ENCODE data around the gene AOC3. TPM values are rescaled to one million over a fixed set of nuclear protein-coding genes. Genes with fewer than 3 reads are reported as not detected.
A peak's percentile ranks its signal among the peaks of the same experiment; 100 is the strongest.
"Not testable (repeated sequence)": the region's sequence is repeated elsewhere in the genome, so short reads cannot be mapped to it uniquely, and the experiment has no call there.

AOC3 gene
- polyA plus RNA-seq, 1 donor: 14.8 TPM

GRCh38 chr17:42844761-42845555 is 6.0 kb upstream of the AOC3 start:
- Histone ChIP-seq H3K27ac (ENCODE audit: low read length) (no peak overlapping the region), H3K4me1 (ENCODE audit: control insufficient read depth, insufficient read depth, low read length) (no peaks in the 10 kb centered on the region), H3K36me3 (ENCODE audit: control insufficient read depth, insufficient read depth, low read length) (peaks cover 46% of the 10 kb centered on the region), H3K27me3 (ENCODE audit: control insufficient read depth, insufficient read depth, low read length) (no peaks in the 10 kb centered on the region), H3K4me3 (ENCODE audit: low read length) (no peak overlapping the region), H3K9me3 (ENCODE audit: control insufficient read depth, low read depth, low read length) (no peaks in the 10 kb centered on the region)
- no CpG with 5 or more reads among the region's 24 CpGs for WGBS (ENCODE audit: insufficient coverage, low lambda C conversion rate)
- no peak for DNase-seq

- Histone ChIP-seq H3K36me3 (ENCODE audit: control insufficient read depth, insufficient read depth, low read length) (peaks cover 42% of the 10 kb centered on the region), H3K9me3 (ENCODE audit: control insufficient read depth, low read depth, low read length) (no peaks in the 10 kb centered on the region), H3K4me1 (ENCODE audit: control insufficient read depth, insufficient read depth, low read length) (no peaks in the 10 kb centered on the region), H3K27ac (ENCODE audit: low read length) (no peak overlapping the region), H3K27me3 (ENCODE audit: control insufficient read depth, insufficient read depth, low read length) (no peaks in the 10 kb centered on the region), H3K4me3 (ENCODE audit: low read length) (no peak overlapping the region)
- DNase-seq: no peak
- no CpG with 5 or more reads among the region's 12 CpGs for WGBS (ENCODE audit: insufficient coverage, low lambda C conversion rate)
Observed at GRCh38 chr17:42845556-42845917, 5.5 kb upstream of the AOC3 start.

DNA sequence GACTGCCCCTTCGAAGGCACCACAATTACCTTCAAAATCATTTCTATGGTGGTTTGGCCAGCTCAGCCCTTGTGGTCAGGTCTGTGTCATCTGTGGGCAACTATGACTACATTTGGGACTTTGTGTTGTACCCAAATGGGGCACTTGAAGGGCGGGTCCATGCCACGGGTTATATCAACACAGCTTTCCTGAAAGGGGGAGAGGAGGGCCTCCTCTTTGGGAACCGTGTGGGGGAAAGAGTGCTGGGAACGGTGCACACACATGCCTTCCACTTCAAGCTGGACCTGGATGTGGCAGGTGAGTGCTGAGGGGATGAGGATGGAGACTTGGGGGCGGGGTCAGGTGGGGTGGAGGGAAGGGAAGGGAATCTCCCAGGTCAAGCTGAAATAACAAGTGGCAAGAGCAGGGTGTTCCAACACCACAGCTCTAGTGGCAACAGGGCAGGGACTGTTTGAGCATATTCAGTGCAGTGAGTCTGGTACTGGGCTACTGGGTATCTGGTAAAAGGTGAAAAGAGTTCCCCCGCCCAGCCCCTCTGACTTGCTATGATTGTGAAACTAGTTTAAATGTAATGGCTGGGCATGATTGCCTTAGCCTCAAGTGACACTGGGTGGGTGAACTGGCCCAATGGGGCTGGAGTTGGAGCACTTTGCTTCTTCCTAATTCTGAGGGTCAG is 4.9 kb upstream of the AOC3 start:
- H3K4me1 ChIP-seq (ENCODE audit: control insufficient read depth, insufficient read depth, low read length): no peaks in the 10 kb centered on the region
- no CpG with 5 or more reads among the region's 7 CpGs for WGBS (ENCODE audit: insufficient coverage, low lambda C conversion rate)
- peaks cover 40% of the 10 kb centered on the region for H3K36me3 ChIP-seq (ENCODE audit: control insufficient read depth, insufficient read depth, low read length)
- H3K9me3 ChIP-seq (ENCODE audit: control insufficient read depth, low read depth, low read length): no peaks in the 10 kb centered on the region
- no peak overlapping the region for H3K4me3 ChIP-seq (ENCODE audit: low read length)
- H3K27ac ChIP-seq (ENCODE audit: low read length): no peak overlapping the region
- H3K27me3 ChIP-seq (ENCODE audit: control insufficient read depth, insufficient read depth, low read length): no peaks in the 10 kb centered on the region
- DNase-seq: no peak

GRCh38 chr17:42846594-42847280 is 4.3 kb upstream of the AOC3 start:
- no peaks in the 10 kb centered on the region for H3K9me3 ChIP-seq (ENCODE audit: control insufficient read depth, low read depth, low read length)
- WGBS (ENCODE audit: insufficient coverage, low lambda C conversion rate): 82% methylated on average over 2 of the region's 9 CpGs
- H3K4me1 ChIP-seq (ENCODE audit: control insufficient read depth, insufficient read depth, low read length): no peaks in the 10 kb centered on the region
- peaks cover 34% of the 10 kb centered on the region for H3K36me3 ChIP-seq (ENCODE audit: control insufficient read depth, insufficient read depth, low read length)
- no peak overlapping the region for H3K4me3 ChIP-seq (ENCODE audit: low read length)
- no peak overlapping the region for H3K27ac ChIP-seq (ENCODE audit: low read length)
- no peaks in the 10 kb centered on the region for H3K27me3 ChIP-seq (ENCODE audit: control insufficient read depth, insufficient read depth, low read length)
- DNase-seq: no peak

DNA sequence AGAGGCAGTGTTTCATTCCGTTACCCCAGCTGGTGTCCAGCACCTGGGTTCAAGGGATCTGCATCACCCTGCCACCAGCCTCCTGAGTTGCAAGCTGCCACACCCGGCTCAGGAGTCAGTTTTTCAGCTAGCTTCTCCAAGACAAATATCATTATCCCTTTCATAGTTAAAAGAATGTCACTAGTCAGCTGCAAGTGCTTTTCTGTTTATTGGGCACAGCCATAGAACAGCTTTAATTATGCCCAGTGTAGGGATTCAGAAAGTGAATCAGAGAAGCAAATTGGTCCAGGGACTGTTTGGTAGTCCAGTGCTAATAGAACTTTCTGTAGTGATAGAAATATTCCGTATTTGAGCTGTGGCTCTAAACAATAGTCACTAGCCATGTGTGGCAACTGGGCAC is 2.9 kb upstream of the AOC3 start:
- Histone ChIP-seq H3K27me3 (ENCODE audit: control insufficient read depth, insufficient read depth, low read length) (no peaks in the 10 kb centered on the region), H3K9me3 (ENCODE audit: control insufficient read depth, low read depth, low read length) (no peaks in the 10 kb centered on the region), H3K36me3 (ENCODE audit: control insufficient read depth, insufficient read depth, low read length) (peaks cover 22% of the 10 kb centered on the region), H3K4me1 (ENCODE audit: control insufficient read depth, insufficient read depth, low read length) (no peaks in the 10 kb centered on the region), H3K4me3 (ENCODE audit: low read length) (no peak overlapping the region), H3K27ac (ENCODE audit: low read length) (no peak overlapping the region)
- no CpG with 5 or more reads among the region's 3 CpGs for WGBS (ENCODE audit: insufficient coverage, low lambda C conversion rate)
- no peak for DNase-seq

GRCh38 chr17:42849031-42849430 is 2.0 kb upstream of the AOC3 start:
- no peaks in the 10 kb centered on the region for H3K9me3 ChIP-seq (ENCODE audit: control insufficient read depth, low read depth, low read length)
- DNase-seq: no peak
- H3K4me1 ChIP-seq (ENCODE audit: control insufficient read depth, insufficient read depth, low read length): peaks cover 4% of the 10 kb centered on the region
- no peak overlapping the region for H3K27ac ChIP-seq (ENCODE audit: low read length)
- H3K4me3 ChIP-seq (ENCODE audit: low read length): no peak overlapping the region
- no CpG with 5 or more reads among the region's 9 CpGs for WGBS (ENCODE audit: insufficient coverage, low lambda C conversion rate)
- H3K27me3 ChIP-seq (ENCODE audit: control insufficient read depth, insufficient read depth, low read length): no peaks in the 10 kb centered on the region
- peaks cover 16% of the 10 kb centered on the region for H3K36me3 ChIP-seq (ENCODE audit: control insufficient read depth, insufficient read depth, low read length)

DNA sequence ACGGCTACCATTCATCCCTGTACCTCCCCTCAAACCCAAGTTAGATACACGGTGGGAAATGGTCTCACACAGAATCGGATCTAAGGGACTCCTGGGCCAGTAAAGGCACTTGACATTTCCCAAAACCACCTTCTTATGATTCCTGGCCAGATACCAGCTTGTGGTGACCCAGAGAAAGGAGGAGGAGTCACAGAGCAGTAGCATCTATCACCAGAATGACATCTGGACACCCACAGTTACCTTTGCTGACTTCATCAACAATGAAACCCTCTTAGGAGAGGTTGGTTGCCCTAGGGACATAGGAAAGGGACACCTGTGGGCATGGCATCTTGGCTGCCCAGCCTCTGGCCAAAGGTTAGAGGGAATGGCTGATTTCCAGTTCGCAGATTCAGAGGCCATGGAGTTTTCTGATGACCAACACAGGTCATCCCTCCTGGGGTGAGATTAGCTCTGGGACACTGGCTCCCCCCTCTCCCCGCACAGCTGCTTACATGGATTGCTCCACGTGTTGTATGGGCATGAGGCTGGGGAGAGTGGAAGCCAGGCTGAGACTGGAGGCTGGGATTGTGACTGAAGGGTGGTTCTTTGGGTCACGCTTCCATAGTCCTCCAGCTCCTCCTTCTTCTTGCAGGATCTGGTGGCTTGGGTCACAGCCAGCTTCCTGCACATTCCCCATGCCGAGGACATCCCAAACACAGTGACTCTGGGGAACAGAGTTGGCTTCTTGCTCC is 1.4 kb upstream of the AOC3 start:
- no CpG with 5 or more reads among the region's 8 CpGs for WGBS (ENCODE audit: insufficient coverage, low lambda C conversion rate)
- peaks cover 9% of the 10 kb centered on the region for H3K4me1 ChIP-seq (ENCODE audit: control insufficient read depth, insufficient read depth, low read length)
- H3K4me3 ChIP-seq (ENCODE audit: low read length): no peak overlapping the region
- no peak overlapping the region for H3K27ac ChIP-seq (ENCODE audit: low read length)
- H3K9me3 ChIP-seq (ENCODE audit: control insufficient read depth, low read depth, low read length): no peaks in the 10 kb centered on the region
- DNase-seq: no peak
- H3K27me3 ChIP-seq (ENCODE audit: control insufficient read depth, insufficient read depth, low read length): no peaks in the 10 kb centered on the region
- H3K36me3 ChIP-seq (ENCODE audit: control insufficient read depth, insufficient read depth, low read length): peaks cover 11% of the 10 kb centered on the region

- H3K9me3 ChIP-seq (ENCODE audit: control insufficient read depth, low read depth, low read length); H3K36me3 ChIP-seq (ENCODE audit: control insufficient read depth, insufficient read depth, low read length); DNase-seq; H3K27me3 ChIP-seq (ENCODE audit: control insufficient read depth, insufficient read depth, low read length); H3K4me3 ChIP-seq (ENCODE audit: low read length): not testable (repeated sequence)
- no CpG with 5 or more reads among the region's 28 CpGs for WGBS (ENCODE audit: insufficient coverage, low lambda C conversion rate)
- Histone ChIP-seq H3K4me1 (ENCODE audit: control insufficient read depth, insufficient read depth, low read length) (peaks cover 11% of the 10 kb centered on the region), H3K27ac (ENCODE audit: low read length) (peak overlapping the region; percentile 35)
Observed at GRCh38 chr17:42851371-42852240, 607 bp downstream of the AOC3 start.

GRCh38 chr17:42852351-42852750 is 1.4 kb downstream of the AOC3 start:
- peaks cover 11% of the 10 kb centered on the region for H3K4me1 ChIP-seq (ENCODE audit: control insufficient read depth, insufficient read depth, low read length)
- no CpG with 5 or more reads among the region's 15 CpGs for WGBS (ENCODE audit: insufficient coverage, low lambda C conversion rate)
- peak overlapping the region; percentile 0 for H3K4me3 ChIP-seq (ENCODE audit: low read length)
- DNase-seq: no peak
- H3K27ac ChIP-seq (ENCODE audit: low read length): no peak overlapping the region
- H3K27me3 ChIP-seq (ENCODE audit: control insufficient read depth, insufficient read depth, low read length): no peaks in the 10 kb centered on the region
- no peaks in the 10 kb centered on the region for H3K9me3 ChIP-seq (ENCODE audit: control insufficient read depth, low read depth, low read length)
- no peaks in the 10 kb centered on the region for H3K36me3 ChIP-seq (ENCODE audit: control insufficient read depth, insufficient read depth, low read length)

Measured in large intestine (tissue), 3 donors.